ENCODE measurements around the gene MYH8.

The MYH8 gene

DNA sequence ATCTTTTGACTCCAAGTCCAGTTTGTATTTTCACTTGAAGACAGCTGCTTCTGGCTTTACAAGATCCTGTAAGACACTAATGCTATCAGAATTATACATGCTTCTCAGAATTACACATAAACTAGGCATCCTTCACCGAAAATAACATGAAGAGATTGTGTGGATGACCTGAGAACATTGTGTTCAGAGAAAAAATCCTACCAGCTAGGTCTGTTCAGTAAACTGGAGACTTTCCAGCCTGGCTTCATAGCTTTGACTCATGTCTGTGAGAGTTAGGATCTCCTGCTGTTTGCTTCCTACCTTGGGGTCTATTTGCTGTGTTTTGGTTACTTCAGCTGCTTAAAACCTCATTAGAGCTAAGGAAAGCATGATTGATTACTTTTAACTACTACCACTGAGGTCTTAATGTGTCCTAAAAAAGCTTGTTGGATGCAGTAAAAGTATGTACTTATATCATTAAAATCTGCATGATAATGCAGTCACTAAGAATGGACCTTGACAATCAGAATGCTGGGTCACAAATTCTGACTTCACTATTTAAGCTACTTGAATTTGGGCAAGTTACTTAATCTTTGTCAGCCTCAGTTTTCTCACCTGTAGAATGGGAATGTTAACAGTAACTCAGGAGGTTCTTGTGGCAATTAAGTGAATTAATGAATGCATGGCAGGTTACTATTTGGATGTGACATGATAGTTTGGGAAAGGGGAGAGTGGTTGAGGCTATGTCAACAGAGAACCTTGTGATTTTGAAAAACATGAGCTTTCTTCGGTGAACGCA is 40.9 kb downstream of the MYH8 start:
- DNase-seq (ENCODE audit: low read depth): no peak

DNA sequence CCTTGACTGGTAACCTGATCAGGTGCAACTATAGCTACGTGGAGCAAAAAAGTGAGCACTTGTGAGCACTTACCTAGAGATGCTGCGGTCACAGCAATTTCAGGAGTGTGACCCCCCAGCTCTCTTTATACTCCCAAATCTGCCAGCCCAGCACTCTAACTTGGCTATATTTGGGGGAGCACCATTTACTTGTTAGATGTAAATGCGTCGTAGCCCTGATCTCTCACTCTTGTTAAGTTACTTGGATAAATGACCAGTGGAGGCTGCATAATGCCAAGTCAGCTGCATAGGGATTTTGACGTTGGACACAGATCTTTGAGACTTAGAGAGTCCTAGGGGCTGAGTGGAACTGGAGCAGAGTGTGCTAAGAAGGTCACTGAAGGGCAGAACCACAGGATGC is 48.8 kb downstream of the MYH8 start, which contains the start of gene MYH13:
MYH13 (minus strand) TSS at position 101 of the 400 bp plus-strand sequence. CDS start 8,476 bp downstream, outside the sequence.
- no peak for DNase-seq (ENCODE audit: low read depth)

DNA sequence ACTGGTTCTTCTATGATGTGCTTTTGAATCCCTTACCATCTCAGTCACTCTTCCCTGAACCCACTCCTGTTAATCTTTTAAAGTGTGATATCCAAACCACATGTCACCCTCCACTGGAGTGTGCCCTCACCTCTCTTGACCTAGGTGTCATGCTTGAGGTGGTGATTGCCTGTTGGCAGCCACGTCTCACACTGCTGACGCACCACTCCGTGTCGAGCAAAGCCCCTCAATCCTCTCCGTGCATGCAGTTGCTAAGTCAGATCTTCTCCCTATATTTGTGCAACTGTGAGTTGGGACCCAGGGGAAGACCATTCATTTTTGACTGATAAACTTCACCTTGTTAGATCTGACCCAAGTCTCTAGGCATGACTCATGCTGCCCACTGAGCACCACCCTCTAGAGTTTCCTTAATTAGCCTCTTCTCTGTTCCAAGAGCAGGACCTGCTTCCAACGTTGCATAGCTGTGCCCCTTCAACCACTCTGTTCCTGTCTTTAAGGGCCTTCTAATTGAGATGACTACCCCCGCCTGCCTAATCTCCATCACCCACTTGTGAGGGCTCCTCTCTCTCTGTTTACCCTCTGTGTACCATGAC is 51.6 kb downstream of the MYH8 start:
- DNase-seq (ENCODE audit: low read depth): no peak

DNA sequence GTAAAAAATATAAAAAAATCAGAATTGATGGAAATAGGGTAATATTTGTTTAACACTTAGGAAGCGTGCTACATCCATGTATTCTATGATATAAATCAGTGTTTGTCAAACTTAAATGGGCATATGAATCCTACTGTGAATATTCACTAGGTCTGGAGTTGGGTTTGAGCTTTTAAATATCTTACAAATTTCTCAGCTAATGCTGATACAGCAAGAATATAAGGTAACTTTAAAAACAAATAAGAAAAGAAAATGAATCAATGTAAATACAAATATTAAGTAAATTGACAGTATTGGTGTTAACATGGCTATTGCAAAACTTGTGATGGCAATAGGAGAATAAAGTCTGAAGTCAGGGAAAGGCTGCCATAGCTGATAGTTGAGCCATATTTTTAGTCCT is 52.5 kb downstream of the MYH8 start:
- DNase-seq (ENCODE audit: low read depth): no peak

DNA sequence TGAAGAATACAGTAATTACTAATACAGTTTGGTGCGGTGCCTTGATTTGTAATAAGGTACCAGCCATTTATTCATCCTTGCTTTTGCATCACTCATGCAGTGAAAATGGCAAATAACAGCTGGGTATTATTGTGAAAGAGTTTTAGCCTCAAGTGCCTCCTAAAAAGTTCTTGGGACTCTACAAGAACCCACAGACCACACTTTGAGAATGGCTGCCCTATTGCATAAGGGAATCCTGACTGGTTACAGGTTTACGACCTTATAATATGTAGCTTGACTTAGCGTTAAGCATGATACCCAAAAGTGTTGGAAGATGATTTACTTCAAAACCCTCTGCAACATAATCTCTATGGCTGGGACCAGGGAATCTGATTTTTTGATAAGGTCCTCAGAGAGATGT is 53.2 kb downstream of the MYH8 start:
- no peak for DNase-seq (ENCODE audit: low read depth)

DNA sequence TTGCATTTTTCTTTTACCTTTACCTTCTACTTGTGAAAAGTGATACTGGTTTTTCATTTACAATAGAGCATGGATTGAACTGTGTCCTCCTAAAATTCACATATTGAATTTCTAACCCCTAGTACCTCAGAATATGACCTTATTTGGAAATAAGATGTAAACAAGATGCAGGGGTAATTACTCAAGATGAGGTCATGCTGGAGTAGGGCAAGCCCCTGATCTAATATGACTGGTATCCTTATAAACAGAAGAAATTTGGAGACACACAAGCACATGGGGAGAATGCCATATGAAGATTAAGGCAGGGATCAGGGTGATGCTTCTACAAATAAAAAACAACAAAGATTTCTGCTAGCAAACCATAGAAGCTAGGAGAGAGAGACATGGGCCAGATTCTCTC is 61.2 kb downstream of the MYH8 start:
- no peak for DNase-seq (ENCODE audit: low read depth)

DNA sequence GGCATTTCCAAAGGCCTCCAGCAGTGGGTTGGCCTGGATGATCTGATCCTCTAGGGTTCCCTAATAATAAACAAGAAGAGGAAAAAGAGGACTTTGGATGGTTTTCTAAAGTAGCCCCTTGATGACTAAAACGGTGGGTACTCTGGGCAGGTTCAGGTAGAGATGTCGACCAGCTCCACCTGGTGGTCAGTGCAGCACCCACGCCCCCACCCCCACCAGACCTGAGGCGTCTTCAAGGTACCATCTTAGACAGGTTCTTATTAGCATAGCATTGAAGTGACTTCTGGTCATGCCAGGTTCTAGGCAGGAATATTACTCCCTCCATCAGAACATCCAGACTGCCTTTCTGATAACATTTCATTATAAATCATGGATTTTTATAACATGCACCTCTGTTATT is 64.0 kb downstream of the MYH8 start:
- DNase-seq (ENCODE audit: low read depth): no peak

DNA sequence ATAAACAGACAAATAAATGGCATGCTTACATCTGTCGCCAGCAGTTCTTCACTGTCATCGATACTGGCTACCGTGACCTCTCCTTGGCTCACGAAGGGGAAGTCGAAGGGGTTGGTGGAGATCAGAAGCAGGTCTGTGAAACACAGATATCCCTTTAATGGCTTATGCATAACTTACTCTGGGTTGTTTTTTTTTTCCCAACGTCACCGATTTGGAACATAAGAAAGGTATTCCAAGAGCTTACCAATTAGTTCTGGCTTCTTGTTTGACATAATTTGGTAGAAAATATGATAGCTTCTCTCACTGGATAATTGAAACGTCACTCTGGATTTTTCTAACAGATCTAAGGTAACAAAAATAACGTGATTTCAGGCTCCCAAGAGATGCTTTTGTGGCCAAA is 67.1 kb downstream of the MYH8 start:
- no peak for DNase-seq (ENCODE audit: low read depth)

DNA sequence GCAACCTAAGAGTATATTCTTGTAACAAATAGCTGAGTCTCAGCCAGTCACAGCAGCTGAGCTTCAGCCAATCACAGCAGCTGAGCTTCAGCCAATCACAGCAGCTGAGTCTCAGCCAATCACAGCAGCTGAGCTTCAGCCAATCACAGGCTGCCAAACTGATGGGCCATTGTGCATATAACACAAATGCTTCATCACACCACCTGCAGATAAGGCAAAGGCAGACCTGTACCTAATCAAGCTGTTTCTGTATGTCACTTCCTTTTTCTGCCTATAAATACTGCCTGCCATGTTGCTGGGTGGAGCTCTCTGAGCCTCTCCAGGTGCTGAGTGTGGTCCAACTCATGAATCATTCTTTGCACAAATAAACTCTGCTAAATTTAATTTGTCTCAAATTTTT is 68.9 kb downstream of the MYH8 start:
- DNase-seq (ENCODE audit: low read depth): no peak

DNA sequence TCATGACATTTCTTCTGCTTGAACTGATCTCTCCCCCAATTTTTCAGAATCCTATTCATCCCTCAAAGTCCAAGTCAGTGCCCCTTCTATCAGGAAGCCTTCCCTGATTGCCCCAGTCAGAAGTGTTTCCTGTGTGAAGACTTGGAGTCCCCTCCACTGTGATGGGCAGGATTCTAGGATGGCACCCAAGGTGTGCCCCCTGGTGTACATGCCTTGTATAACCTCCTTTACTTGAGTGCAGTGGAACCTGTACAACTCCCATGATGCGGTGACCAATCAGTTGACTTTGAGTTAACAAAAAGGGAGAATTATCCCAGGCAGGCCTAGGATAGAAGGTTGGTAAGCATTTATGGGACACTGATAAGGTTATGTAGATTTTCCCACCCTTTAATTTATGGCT is 72.3 kb downstream of the MYH8 start:
- no peak for DNase-seq (ENCODE audit: low read depth)

DNA sequence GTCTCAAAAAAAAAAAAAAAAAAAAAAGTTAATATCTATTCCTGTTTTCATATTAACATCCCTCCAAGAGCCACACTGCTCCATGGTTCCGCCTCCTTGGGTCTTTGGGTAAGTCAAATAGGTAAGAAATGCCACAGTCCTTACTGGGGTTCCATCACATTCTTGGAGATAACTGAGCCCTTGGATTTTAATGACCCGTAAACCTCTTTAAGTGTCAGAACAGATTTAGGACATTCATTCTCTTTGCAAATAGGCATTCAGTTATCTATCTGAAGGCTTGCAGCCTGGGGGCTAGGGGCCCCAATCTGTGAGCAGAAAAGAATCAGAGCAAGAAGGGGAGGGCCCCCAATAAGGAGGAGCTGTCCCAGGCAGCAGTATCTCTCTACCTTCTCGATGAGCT is 76.9 kb downstream of the MYH8 start:
- DNase-seq (ENCODE audit: low read depth): no peak
